Endothelial cell of umbilical vein (primary cell): ENCODE data around the gene EXOC6B. TPM values are rescaled to one million over a fixed set of nuclear protein-coding genes. Genes with fewer than 3 reads are reported as not detected.

Experiments
- BruUV-seq: library from RNA; stranded (reverse); fragments of 400-500 nt; replicated peaks from 2 replicates; lab custom pipeline; 2021; lab: Mats Ljungman, UMichigan
- CTCF ChIA-PET: fragments of 300-600, 350-600 bp; sonication (Branson Sonifier 250); formaldehyde crosslinking; loops from one replicate; lab custom pipeline; 2021; ENCODE audit warnings: antibody characterized with exemption, inconsistent platforms; lab: Charles Lee
- POLR2A ChIA-PET: fragments of 300-600, 350-600 bp; sonication (Branson Sonifier 250); formaldehyde crosslinking; loops from one replicate; lab custom pipeline; 2021; ENCODE audit warnings: antibody characterized with exemption, inconsistent platforms; lab: Charles Lee
- DNase-seq: peaks from one replicate; pipeline ENCODE4 v3.0.0-alpha.2; 2011; ENCODE audit warnings: low read depth, low spot score
- FAIRE-seq: peaks from 2 replicates; lab custom pipeline; 2011; peaks lifted over from hg19 to GRCh38; lab: Jason Lieb, UNC
- H2AFZ ChIP-seq: 2 replicates; pipeline ENCODE4 v1.6.0; 2012; ENCODE audit warnings: low read depth, low read length, control low read depth, inconsistent platforms
- H3K27ac ChIP-seq: 2 replicates; pipeline ENCODE4 v1.5.1; 2011; ENCODE audit warnings: low read depth, mild to moderate bottlenecking, control low read depth, low read length, moderate library complexity; ENCODE audit not compliant: insufficient read depth
- H3K27me3 ChIP-seq, 2 experiments: 2 replicates each; pipeline versions ENCODE4 v1.6.0 to v1.6.1; 2011; ENCODE audit warnings: low read length in 2 of 2, mixed read lengths in 1 of 2; ENCODE audit not compliant: control insufficient read depth in 2 of 2, insufficient read depth in 2 of 2
- H3K36me3 ChIP-seq, 2 experiments: 2 replicates in 1 of 2; 3 replicates in 1 of 2; pipeline ENCODE4 v1.5.1; 2011; ENCODE audit warnings: low read length in 2 of 2, mild to moderate bottlenecking in 1 of 2, moderate library complexity in 1 of 2; ENCODE audit not compliant: control insufficient read depth in 2 of 2, insufficient read depth in 2 of 2; ENCODE audit errors: extremely low read depth in 1 of 2
- H3K4me1 ChIP-seq: 3 replicates; pipeline ENCODE4 v1.5.1; 2011; ENCODE audit warnings: mild to moderate bottlenecking, low read length; ENCODE audit not compliant: control insufficient read depth, insufficient read depth; ENCODE audit errors: extremely low read depth
- H3K4me2 ChIP-seq: 2 replicates; pipeline ENCODE4 v1.6.1; 2011; ENCODE audit warnings: low read length, control low read depth, mixed read lengths; ENCODE audit not compliant: insufficient read depth
- H3K4me3 ChIP-seq, 3 experiments: fragments of 200-600 bp in 1 of 3; sonication (generic), shearing (Covaris generic) in 1 of 3; replicated peaks in 1 of 3; 2 replicates each; pipeline ENCODE4 v1.5.1; 2011 to 2016; ENCODE audit warnings: control low read depth in 3 of 3, low read length in 3 of 3, mild to moderate bottlenecking in 2 of 3, inconsistent platforms in 1 of 3, low read depth in 1 of 3, moderate library complexity in 1 of 3; ENCODE audit not compliant: insufficient read depth in 1 of 3
- H3K79me2 ChIP-seq: 2 replicates; pipeline ENCODE4 v1.6.0; 2012; ENCODE audit warnings: low read length, inconsistent platforms; ENCODE audit not compliant: control insufficient read depth, insufficient read depth
- H3K9ac ChIP-seq: replicated peaks from 2 replicates; pipeline ENCODE3; 2011; ENCODE audit warnings: low read length, control low read depth; ENCODE audit not compliant: insufficient read depth; ENCODE audit errors: extremely low read depth
- H3K9me1 ChIP-seq: replicated peaks from 3 replicates; pipeline ENCODE4 v1.6.0; 2011; ENCODE audit warnings: mild to moderate bottlenecking, low read length; ENCODE audit not compliant: control insufficient read depth, insufficient read depth; ENCODE audit errors: extremely low read depth
- H3K9me3 ChIP-seq: replicated peaks from 2 replicates; pipeline ENCODE4 v1.5.1; 2012; ENCODE audit warnings: low read length, inconsistent platforms; ENCODE audit not compliant: control insufficient read depth, insufficient read depth
- H4K20me1 ChIP-seq: replicated peaks from 2 replicates; pipeline ENCODE3; 2011; ENCODE audit warnings: mild to moderate bottlenecking, low read length; ENCODE audit not compliant: control insufficient read depth, insufficient read depth; ENCODE audit errors: extremely low read depth
- EZH2 ChIP-seq: IDR thresholded peaks from 2 replicates; pipeline ENCODE4 v1.6.1; 2012; ENCODE audit warnings: borderline replicate concordance, low read depth, mild to moderate bottlenecking, moderate library complexity, low read length, inconsistent platforms; ENCODE audit not compliant: severe bottlenecking
- FOS ChIP-seq: IDR thresholded peaks from 2 replicates; pipeline ENCODE4 v1.6.1; 2011; ENCODE audit warnings: mild to moderate bottlenecking, low read length, moderate library complexity, borderline replicate concordance; ENCODE audit not compliant: insufficient read depth
- GATA2 ChIP-seq: IDR thresholded peaks from 2 replicates; pipeline ENCODE4 v1.7.0; 2011; ENCODE audit warnings: low read depth, mild to moderate bottlenecking, moderate library complexity, mixed read lengths, low read length; ENCODE audit not compliant: insufficient read length, insufficient read depth
- JUN ChIP-seq: IDR thresholded peaks from 2 replicates; pipeline ENCODE4 v1.6.1; 2011; ENCODE audit warnings: borderline replicate concordance, low read depth; ENCODE audit not compliant: insufficient read length, insufficient read depth
- MAX ChIP-seq: IDR thresholded peaks from 2 replicates; pipeline ENCODE4 v1.6.1; 2011; ENCODE audit not compliant: insufficient read depth, insufficient read length
- MYC ChIP-seq: IDR thresholded peaks from one replicate; pipeline ENCODE4 v1.6.1; 2011; ENCODE audit warnings: mild to moderate bottlenecking, low read depth, low read length
- POLR2A ChIP-seq: IDR thresholded peaks from 2 replicates; pipeline ENCODE4 v1.6.1; 2012; ENCODE audit warnings: low read depth, mild to moderate bottlenecking, control low read depth, low read length
- POLR2AphosphoS5 ChIP-seq: IDR thresholded peaks from 2 replicates; pipeline ENCODE4 v1.6.1; 2012; ENCODE audit warnings: low read depth, mild to moderate bottlenecking, control low read depth, low read length, moderate library complexity; ENCODE audit not compliant: insufficient read depth
- dilution Hi-C: fragments of 300-500 bp; cut with MboI; formaldehyde crosslinking; loops from one replicate; pipeline ENCODE4 v1.15.0; 2019; ENCODE audit warnings: low sequenced_read_pairs; ENCODE audit not compliant: extremely low pct_ligation_motif_present
- intact Hi-C: fragments of 100-400 bp; cut with micrococcal nuclease; formaldehyde crosslinking; loops from one replicate; pipeline ENCODE4 v1.10.0; 2022
- polyA plus RNA-seq, 4 experiments: library from polyadenylated mRNA; depleted of rRNA in 3 of 4; stranded (reverse) in 3 of 4; unstranded in 1 of 4; fragments of >200 nt; gene quantifications; 2 replicates each; pipeline versions ENCODE4 v1.2.1 to v1.2.3, GENCODE V29; 2011 to 2012; ENCODE audit warnings: missing spikeins in 1 of 4
- total RNA-seq: library from RNA; stranded (reverse); gene quantifications from 2 replicates; pipeline ENCODE4 v1.2.3, GENCODE V29; 2021
- TF ChIP-seq, protein P1 (sequence below), 2 donors: IDR thresholded peaks; 1 replicate in 1 of 2; 2 replicates in 1 of 2; pipeline ENCODE4 v1.5.1; 2011; ENCODE audit warnings: low read length in 2 of 2, mild to moderate bottlenecking in 2 of 2, moderate library complexity in 2 of 2, control low read depth in 1 of 2, inconsistent platforms in 1 of 2, low read depth in 1 of 2; ENCODE audit not compliant: insufficient read depth in 1 of 2; ENCODE audit errors: extremely low read depth in 1 of 2

Gene EXOC6B
- total and polyA plus RNA-seq, 2 donors (not counting 3 experiments of a cell fraction or from before 2014, with no cell fraction given) = 10.8 to 34.8 TPM

DNA sequence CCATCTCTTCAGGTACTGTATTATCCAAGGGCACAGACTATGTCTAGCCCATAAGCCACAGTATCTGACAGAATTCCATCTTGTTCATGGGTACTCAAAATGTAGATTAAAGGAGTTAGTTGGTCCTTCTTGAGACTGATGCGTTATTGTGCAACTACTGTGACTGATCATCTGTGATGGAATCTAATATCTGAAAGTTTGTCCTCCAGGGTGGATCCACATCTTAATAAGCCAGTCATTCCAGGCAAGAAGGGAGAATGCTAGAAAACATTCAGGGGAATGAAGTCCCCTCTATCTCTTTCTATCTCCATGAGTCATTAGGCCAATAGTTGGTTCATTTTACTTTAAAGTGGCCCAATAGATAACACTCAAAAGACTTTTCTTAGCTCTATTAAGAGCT lies 252.6 kb downstream of the EXOC6B start:
- intact Hi-C loops = loop anchor here (10.0 kb wide), 1 partner anchor 248 kb away; no protein-coding TSS in a partner anchor
- Histone ChIP-seq H2AFZ (no peak overlapping the region), H3K4me2 (no peak overlapping the region), H4K20me1 (no peaks in the 10 kb centered on the region), H3K9me1 (no peaks in the 10 kb centered on the region), H3K9ac (no peak overlapping the region), H3K27me3 (no peaks in the 10 kb centered on the region), H3K36me3 (no peaks in the 10 kb centered on the region), H3K9me3 (no peaks in the 10 kb centered on the region), H3K79me2 (no peaks in the 10 kb centered on the region), H3K4me3 (no peak overlapping the region), H3K27ac (no peak overlapping the region), H3K4me1 (no peaks in the 10 kb centered on the region)
- dilution Hi-C loops = no loop called here
- CTCF ChIA-PET = interaction anchor here (1.1 kb wide), 1 partner anchor 423 kb away, joined by 3 read pairs; no protein-coding TSS in a partner anchor
- TF ChIP-seq POLR2AphosphoS5 (no peak), MYC (no peak), JUN (no peak), EZH2 (no peak), MAX (no peak), GATA2 (no peak), POLR2A (no peak), FOS (no peak)
- TF ChIP-seq, protein P1, sequence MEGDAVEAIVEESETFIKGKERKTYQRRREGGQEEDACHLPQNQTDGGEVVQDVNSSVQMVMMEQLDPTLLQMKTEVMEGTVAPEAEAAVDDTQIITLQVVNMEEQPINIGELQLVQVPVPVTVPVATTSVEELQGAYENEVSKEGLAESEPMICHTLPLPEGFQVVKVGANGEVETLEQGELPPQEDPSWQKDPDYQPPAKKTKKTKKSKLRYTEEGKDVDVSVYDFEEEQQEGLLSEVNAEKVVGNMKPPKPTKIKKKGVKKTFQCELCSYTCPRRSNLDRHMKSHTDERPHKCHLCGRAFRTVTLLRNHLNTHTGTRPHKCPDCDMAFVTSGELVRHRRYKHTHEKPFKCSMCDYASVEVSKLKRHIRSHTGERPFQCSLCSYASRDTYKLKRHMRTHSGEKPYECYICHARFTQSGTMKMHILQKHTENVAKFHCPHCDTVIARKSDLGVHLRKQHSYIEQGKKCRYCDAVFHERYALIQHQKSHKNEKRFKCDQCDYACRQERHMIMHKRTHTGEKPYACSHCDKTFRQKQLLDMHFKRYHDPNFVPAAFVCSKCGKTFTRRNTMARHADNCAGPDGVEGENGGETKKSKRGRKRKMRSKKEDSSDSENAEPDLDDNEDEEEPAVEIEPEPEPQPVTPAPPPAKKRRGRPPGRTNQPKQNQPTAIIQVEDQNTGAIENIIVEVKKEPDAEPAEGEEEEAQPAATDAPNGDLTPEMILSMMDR (IDR thresholded peaks at IDR 0.05; ENCODE audit: extremely low read depth in 1 of 2, insufficient read depth in 1 of 2, low read depth in 1 of 2, low read length in 2 of 2) = no peak
- no TSS peak for BruUV-seq
- FAIRE-seq (no peak), DNase-seq (no peak)
- POLR2A ChIA-PET = interaction anchor here (0.5 kb wide), 1 partner anchor 1253 kb away, joined by 3 read pairs; no protein-coding TSS in a partner anchor
